Mammary epithelial cell (primary cell): ENCODE measurements around the gene NXPE3.

ENCODE experiments used
- CTCF ChIP-seq, 2 donors: IDR thresholded peaks in 1 of 2; conservative IDR thresholded peaks in 1 of 2; 2 replicates each; pipeline ENCODE4 v1.5.1; 2011 to 2012; ENCODE audit warnings: inconsistent platforms in 2 of 2, low read length in 2 of 2, mild to moderate bottlenecking in 2 of 2, control low read depth in 1 of 2, low read depth in 1 of 2; ENCODE audit not compliant: insufficient read depth in 1 of 2; ENCODE audit errors: extremely low read depth in 1 of 2
- EZH2 ChIP-seq: IDR thresholded peaks from 2 replicates; pipeline ENCODE4 v1.6.1; 2012; ENCODE audit warnings: low read length, inconsistent platforms, borderline replicate concordance

DNA sequence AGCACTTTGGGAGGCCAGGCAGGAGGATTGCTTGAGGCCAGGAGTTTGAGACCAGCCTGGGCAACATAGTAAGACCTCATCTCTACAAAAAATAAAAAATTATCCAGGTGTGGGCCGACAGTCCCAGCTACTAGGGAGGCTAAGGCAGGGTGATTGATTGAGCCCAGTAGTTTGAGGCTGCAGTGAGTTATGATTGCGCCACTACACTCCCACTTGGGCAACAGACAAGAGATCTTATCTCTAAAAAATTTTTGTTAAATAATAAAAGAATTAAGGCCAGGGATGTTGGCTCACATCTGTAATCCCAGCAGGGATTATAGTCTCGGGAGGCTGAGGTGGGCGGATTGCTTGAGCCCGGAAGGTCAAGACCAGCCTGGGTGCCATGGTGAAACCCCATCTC is 44.5 kb downstream of the NXPE3 start:
- no peak for TF ChIP-seq CTCF (conservative IDR thresholded peaks at IDR 0.05 in 1 of 2, IDR thresholded peaks at IDR 0.05 in 1 of 2; ENCODE audit: extremely low read depth in 1 of 2, insufficient read depth in 1 of 2, low read depth in 1 of 2, low read length in 2 of 2)
- TF ChIP-seq EZH2, result no peak
